ENCODE data around the gene GNAT1. TPM values are rescaled to one million over a fixed set of nuclear protein-coding genes. Genes with fewer than 3 reads are reported as not detected.

The GNAT1 gene
- total RNA-seq, 4 donors from 2014 or later: not detected

- no peak for TF ChIP-seq EP300 (IDR thresholded peaks at IDR 0.05)
- TF ChIP-seq CTCF (IDR thresholded peaks at IDR 0.05): no peak
- TF ChIP-seq POLR2A (IDR thresholded peaks at IDR 0.05): no peak
- TF ChIP-seq POLR2AphosphoS5 (IDR thresholded peaks at IDR 0.05): no peak
- peaks cover 0 to 1% of the 10 kb centered on the region in 2 donors for H3K36me3 ChIP-seq
- no peaks in the 10 kb centered on the region for H3K27me3 ChIP-seq
- no CpG with 5 or more reads among the region's 9 CpGs for WGBS, 2 donors (ENCODE audit: low coverage in 1 of 2)
- peak; percentile 5 for ATAC-seq
- peak overlapping the region in 3 of 4 donors; percentile 38 to 87 (median 83) for H3K27ac ChIP-seq
- H3K4me1 ChIP-seq: peaks cover 9 to 77% (median 41%) of the 10 kb centered on the region in 3 donors
- no peaks in the 10 kb centered on the region for H3K9me3 ChIP-seq
- H3K4me3 ChIP-seq: no peak overlapping the region
Measured at GRCh38 chr3:50168388-50168787, 23.0 kb upstream of the GNAT1 start.

GRCh38 chr3:50168791-50169190, 22.6 kb upstream of the GNAT1 start:
- no peak for TF ChIP-seq POLR2A (IDR thresholded peaks at IDR 0.05)
- no peak for TF ChIP-seq POLR2AphosphoS5 (IDR thresholded peaks at IDR 0.05)
- no peak for TF ChIP-seq EP300 (IDR thresholded peaks at IDR 0.05)
- no peak for TF ChIP-seq CTCF (IDR thresholded peaks at IDR 0.05)
- Histone ChIP-seq H3K9me3 (no peaks in the 10 kb centered on the region), H3K27me3 (no peaks in the 10 kb centered on the region), H3K4me3 (no peak overlapping the region), H3K27ac (peak overlapping the region in 3 of 4 donors; percentile 38 to 87 (median 83)), H3K4me1 (peaks cover 9 to 73% (median 37%) of the 10 kb centered on the region in 3 donors), H3K36me3 (peaks cover 0 to 5% of the 10 kb centered on the region in 2 donors)
- 80 to 87% methylated on average over 1 to 3 of the region's 6 CpGs for WGBS, 2 donors (ENCODE audit: low coverage in 1 of 2)
- ATAC-seq: no peak

- Histone ChIP-seq H3K27ac (peak overlapping the region in 3 of 4 donors; percentile 38 to 87 (median 83)), H3K36me3 (peaks cover 0 to 11% of the 10 kb centered on the region in 2 donors), H3K9me3 (no peaks in the 10 kb centered on the region), H3K4me3 (no peak overlapping the region), H3K27me3 (no peaks in the 10 kb centered on the region), H3K4me1 (peaks cover 8 to 68% (median 33%) of the 10 kb centered on the region in 3 donors)
- ATAC-seq: no peak
- WGBS, 2 donors (ENCODE audit: low coverage in 1 of 2): no CpG with 5 or more reads among the region's 11 CpGs
- TF ChIP-seq POLR2A (IDR thresholded peaks at IDR 0.05) (no peak), EP300 (IDR thresholded peaks at IDR 0.05) (no peak), CTCF (IDR thresholded peaks at IDR 0.05) (no peak), POLR2AphosphoS5 (IDR thresholded peaks at IDR 0.05) (no peak)
Measured at GRCh38 chr3:50169232-50169832, 22.1 kb upstream of the GNAT1 start.

- Histone ChIP-seq H3K27ac (peak overlapping the region in 3 of 4 donors; percentile 38 to 83 (median 45)), H3K4me1 (peaks cover 3 to 62% (median 28%) of the 10 kb centered on the region in 3 donors), H3K36me3 (peaks cover 0 to 16% of the 10 kb centered on the region in 2 donors), H3K9me3 (no peaks in the 10 kb centered on the region), H3K4me3 (no peak overlapping the region), H3K27me3 (no peaks in the 10 kb centered on the region)
- ATAC-seq: no peak
- WGBS, 2 donors (ENCODE audit: low coverage in 1 of 2): no CpG with 5 or more reads among the region's 1 CpG
- TF ChIP-seq POLR2AphosphoS5 (IDR thresholded peaks at IDR 0.05) (no peak), CTCF (IDR thresholded peaks at IDR 0.05) (no peak), EP300 (IDR thresholded peaks at IDR 0.05) (no peak), POLR2A (IDR thresholded peaks at IDR 0.05) (no peak)
Measured at GRCh38 chr3:50169858-50170257, 21.6 kb upstream of the GNAT1 start.

- peak overlapping the region in 3 of 4 donors; percentile 38 to 83 (median 45) for H3K27ac ChIP-seq
Measured at GRCh38 chr3:50170689-50171088, 20.7 kb upstream of the GNAT1 start.

More at GRCh38 chr3:50170689-50171088, 20.7 kb upstream of the GNAT1 start:
- ATAC-seq: peak; percentile 59
- no peaks in the 10 kb centered on the region for H3K27me3 ChIP-seq
- peaks cover 0 to 54% (median 19%) of the 10 kb centered on the region in 3 donors for H3K4me1 ChIP-seq
- no peak overlapping the region for H3K4me3 ChIP-seq
- H3K36me3 ChIP-seq: peaks cover 0 to 24% of the 10 kb centered on the region in 2 donors
- TF ChIP-seq CTCF (IDR thresholded peaks at IDR 0.05) (no peak), EP300 (IDR thresholded peaks at IDR 0.05) (no peak), POLR2AphosphoS5 (IDR thresholded peaks at IDR 0.05) (no peak), POLR2A (IDR thresholded peaks at IDR 0.05) (no peak)
- H3K9me3 ChIP-seq: no peaks in the 10 kb centered on the region
- WGBS, 2 donors (ENCODE audit: low coverage in 1 of 2): no CpG with 5 or more reads among the region's 10 CpGs
